Measurements from ENCODE around the gene ANKRD55. TPM values are rescaled to one million over a fixed set of nuclear protein-coding genes. Genes with fewer than 3 reads are reported as not detected.
"Not testable (repeated sequence)": the region's sequence is repeated elsewhere in the genome, so short reads cannot be mapped to it uniquely, and the experiment has no call there.

ANKRD55 gene
- total RNA-seq, 1 donor from 2014 or later = not detected

- TF ChIP-seq, protein P1, sequence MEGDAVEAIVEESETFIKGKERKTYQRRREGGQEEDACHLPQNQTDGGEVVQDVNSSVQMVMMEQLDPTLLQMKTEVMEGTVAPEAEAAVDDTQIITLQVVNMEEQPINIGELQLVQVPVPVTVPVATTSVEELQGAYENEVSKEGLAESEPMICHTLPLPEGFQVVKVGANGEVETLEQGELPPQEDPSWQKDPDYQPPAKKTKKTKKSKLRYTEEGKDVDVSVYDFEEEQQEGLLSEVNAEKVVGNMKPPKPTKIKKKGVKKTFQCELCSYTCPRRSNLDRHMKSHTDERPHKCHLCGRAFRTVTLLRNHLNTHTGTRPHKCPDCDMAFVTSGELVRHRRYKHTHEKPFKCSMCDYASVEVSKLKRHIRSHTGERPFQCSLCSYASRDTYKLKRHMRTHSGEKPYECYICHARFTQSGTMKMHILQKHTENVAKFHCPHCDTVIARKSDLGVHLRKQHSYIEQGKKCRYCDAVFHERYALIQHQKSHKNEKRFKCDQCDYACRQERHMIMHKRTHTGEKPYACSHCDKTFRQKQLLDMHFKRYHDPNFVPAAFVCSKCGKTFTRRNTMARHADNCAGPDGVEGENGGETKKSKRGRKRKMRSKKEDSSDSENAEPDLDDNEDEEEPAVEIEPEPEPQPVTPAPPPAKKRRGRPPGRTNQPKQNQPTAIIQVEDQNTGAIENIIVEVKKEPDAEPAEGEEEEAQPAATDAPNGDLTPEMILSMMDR (IDR thresholded peaks at IDR 0.05) = no peak
- H3K4me1 Mint-ChIP-seq (ENCODE audit: low read depth) = peaks cover 6% of the 10 kb centered on the region
- H3K4me3 Mint-ChIP-seq (ENCODE audit: unreplicated experiment) = no peak overlapping the region
- no peaks in the 10 kb centered on the region for H3K36me3 Mint-ChIP-seq (ENCODE audit: low read depth)
- no peaks in the 10 kb centered on the region for H3K9me3 Mint-ChIP-seq (ENCODE audit: low read depth)
- no peak overlapping the region for H3K27ac Mint-ChIP-seq (ENCODE audit: unreplicated experiment)
- no peak for DNase-seq (ENCODE audit: low spot score)
- H3K27me3 Mint-ChIP-seq (ENCODE audit: low read depth) = no peaks in the 10 kb centered on the region
Measured at GRCh38 chr5:56088967-56089829, 143.9 kb downstream of the ANKRD55 start.

DNA sequence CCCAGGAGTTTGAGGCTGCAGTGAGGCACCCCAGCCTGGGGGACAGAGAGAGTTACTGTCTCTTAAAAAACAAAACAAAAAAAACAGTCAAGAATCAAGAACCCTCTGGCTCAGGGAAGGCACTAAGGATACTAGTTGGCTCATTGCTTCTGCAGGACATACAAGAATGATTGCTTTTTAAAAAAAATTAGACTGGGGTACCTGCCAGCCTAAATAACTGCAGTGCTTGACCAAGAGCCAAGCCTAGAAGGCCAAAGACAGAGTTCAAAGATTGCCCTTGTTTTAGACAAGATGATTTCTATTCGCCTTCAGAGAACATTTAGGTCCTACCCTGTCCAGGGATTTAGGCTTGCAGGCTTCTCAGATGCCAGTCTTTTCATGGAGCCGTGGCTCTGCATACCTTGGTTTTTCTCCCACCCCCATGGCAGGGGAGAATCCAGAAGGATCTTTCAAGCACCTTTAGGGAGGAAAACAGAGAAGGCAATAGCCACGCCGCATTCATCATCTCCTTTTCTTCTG is 144.6 kb downstream of the ANKRD55 start:
- H3K27ac Mint-ChIP-seq (ENCODE audit: unreplicated experiment) = no peak overlapping the region
- H3K27me3 Mint-ChIP-seq (ENCODE audit: low read depth) = no peaks in the 10 kb centered on the region
- no peak for DNase-seq (ENCODE audit: low spot score)
- no peaks in the 10 kb centered on the region for H3K9me3 Mint-ChIP-seq (ENCODE audit: low read depth)
- TF ChIP-seq, protein P1 (IDR thresholded peaks at IDR 0.05) = no peak
- no peak overlapping the region for H3K4me3 Mint-ChIP-seq (ENCODE audit: unreplicated experiment)
- peaks cover 6% of the 10 kb centered on the region for H3K4me1 Mint-ChIP-seq (ENCODE audit: low read depth)
- H3K36me3 Mint-ChIP-seq (ENCODE audit: low read depth) = no peaks in the 10 kb centered on the region

DNA sequence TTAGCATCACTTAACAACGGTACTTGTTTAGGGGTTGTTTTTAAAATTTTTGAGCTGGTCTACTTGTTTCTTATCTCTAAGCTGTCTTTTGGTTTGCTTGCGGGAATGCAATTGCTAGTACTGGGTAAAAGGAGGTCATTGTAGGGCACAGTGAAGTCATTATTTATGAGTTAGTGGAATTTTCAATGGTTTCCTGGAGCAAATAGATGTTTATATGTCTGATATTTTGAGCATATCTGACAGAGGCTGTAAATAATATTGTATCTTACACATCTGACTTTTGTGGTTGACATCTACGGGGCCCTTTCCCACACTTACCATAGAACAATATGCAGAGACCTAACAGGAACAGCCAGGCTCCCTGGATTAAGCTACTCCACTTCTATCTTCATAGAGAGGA is 147.9 kb downstream of the ANKRD55 start:
- no peak overlapping the region for H3K27ac Mint-ChIP-seq (ENCODE audit: unreplicated experiment)
- no peaks in the 10 kb centered on the region for H3K27me3 Mint-ChIP-seq (ENCODE audit: low read depth)
- no peaks in the 10 kb centered on the region for H3K36me3 Mint-ChIP-seq (ENCODE audit: low read depth)
- H3K4me3 Mint-ChIP-seq (ENCODE audit: unreplicated experiment) = no peak overlapping the region
- H3K4me1 Mint-ChIP-seq (ENCODE audit: low read depth) = no peaks in the 10 kb centered on the region
- no peaks in the 10 kb centered on the region for H3K9me3 Mint-ChIP-seq (ENCODE audit: low read depth)
- DNase-seq (ENCODE audit: low spot score) = no peak
- TF ChIP-seq, protein P1 (IDR thresholded peaks at IDR 0.05) = no peak

- H3K4me1 Mint-ChIP-seq (ENCODE audit: low read depth) = peaks cover 6% of the 10 kb centered on the region
- no peaks in the 10 kb centered on the region for H3K27me3 Mint-ChIP-seq (ENCODE audit: low read depth)
- H3K4me3 Mint-ChIP-seq (ENCODE audit: unreplicated experiment) = no peak overlapping the region
- H3K27ac Mint-ChIP-seq (ENCODE audit: unreplicated experiment) = no peak overlapping the region
- TF ChIP-seq, protein P1 (IDR thresholded peaks at IDR 0.05) = no peak
- no peaks in the 10 kb centered on the region for H3K36me3 Mint-ChIP-seq (ENCODE audit: low read depth)
- no peaks in the 10 kb centered on the region for H3K9me3 Mint-ChIP-seq (ENCODE audit: low read depth)
- DNase-seq (ENCODE audit: low spot score) = no peak
Measured at GRCh38 chr5:56083286-56083854, 149.8 kb downstream of the ANKRD55 start.

- H3K36me3 Mint-ChIP-seq (ENCODE audit: low read depth); H3K9me3 Mint-ChIP-seq (ENCODE audit: low read depth); H3K27me3 Mint-ChIP-seq (ENCODE audit: low read depth); H3K27ac Mint-ChIP-seq (ENCODE audit: unreplicated experiment); DNase-seq (ENCODE audit: low spot score); H3K4me1 Mint-ChIP-seq (ENCODE audit: low read depth); H3K4me3 Mint-ChIP-seq (ENCODE audit: unreplicated experiment): not testable (repeated sequence)
Measured at GRCh38 chr5:56081053-56081642, 152.0 kb downstream of the ANKRD55 start.
